Esophagus mucosa (tissue), 1 donor: ENCODE measurements around the gene RGS2. TPM values are rescaled to one million over a fixed set of nuclear protein-coding genes. Genes with fewer than 3 reads are reported as not detected.

Experiments used
- ATAC-seq: fragments of 200-7000 bp; cut with Tn5 transposase; one replicate; pipeline ENCODE4 v1.9.1; 2020
- total RNA-seq: library from RNA; stranded (reverse); gene quantifications from one replicate; pipeline ENCODE4 v1.2.4, GENCODE V29; 2023
- donor health status: DM: yes; HTN: yes; CAD: no.

RGS2 gene
- total RNA-seq, 1 donor from 2014 or later: 10.8 TPM

DNA sequence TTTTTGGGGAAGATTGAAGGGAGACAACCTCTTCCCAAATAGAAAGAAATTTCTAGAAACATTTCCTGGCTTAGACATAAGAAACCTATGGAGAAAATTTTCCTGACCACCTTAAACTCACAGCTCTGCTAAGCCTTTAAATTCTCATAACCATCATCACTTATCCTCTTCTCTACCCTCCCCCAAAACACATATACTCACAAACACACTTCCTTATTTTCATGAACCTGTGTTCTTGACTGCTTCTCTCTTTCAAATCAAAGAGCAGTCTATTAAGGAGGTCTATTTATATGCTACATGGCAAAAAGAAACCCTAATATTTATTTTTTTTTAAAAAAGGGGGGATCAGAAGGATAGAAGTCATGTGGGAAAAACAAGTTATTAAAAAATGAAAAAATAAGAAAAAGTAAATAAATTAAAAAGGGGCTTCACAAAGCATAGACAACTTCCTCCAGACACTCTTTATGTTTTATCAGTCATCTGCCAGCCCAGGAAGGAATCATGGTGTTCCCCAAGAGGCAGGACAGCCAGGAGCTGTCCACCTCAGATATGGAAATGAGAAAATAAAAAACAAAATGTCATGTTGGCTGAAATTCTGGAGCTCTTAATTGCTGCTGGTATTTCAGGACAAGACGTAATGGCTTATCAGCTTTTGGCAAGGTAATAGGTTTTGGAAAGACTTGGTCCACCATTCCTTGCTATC is 12.8 kb upstream of the RGS2 start:
- no peak for ATAC-seq

DNA sequence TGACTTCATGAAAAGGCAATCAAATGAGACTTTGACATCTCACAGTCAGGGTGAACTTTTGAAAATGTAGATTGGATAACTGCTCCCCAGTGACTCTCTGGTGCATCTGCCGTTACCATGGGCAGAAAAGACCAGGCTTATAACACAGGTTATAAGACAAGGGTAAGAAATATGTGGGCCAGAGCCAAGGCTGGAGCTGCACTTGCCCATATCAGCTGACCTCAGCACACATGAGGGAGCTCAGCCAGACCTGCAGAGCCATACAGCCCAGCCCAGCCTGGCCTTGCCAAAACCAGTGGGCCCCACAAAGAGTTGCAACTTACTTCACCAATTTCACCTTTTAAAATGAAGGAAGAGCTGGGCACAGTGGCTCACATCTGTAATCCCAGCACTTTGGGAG is 11.7 kb upstream of the RGS2 start:
- no peak for ATAC-seq

GRCh38 chr1:192797891-192798290 is 10.9 kb upstream of the RGS2 start:
- no peak for ATAC-seq

DNA sequence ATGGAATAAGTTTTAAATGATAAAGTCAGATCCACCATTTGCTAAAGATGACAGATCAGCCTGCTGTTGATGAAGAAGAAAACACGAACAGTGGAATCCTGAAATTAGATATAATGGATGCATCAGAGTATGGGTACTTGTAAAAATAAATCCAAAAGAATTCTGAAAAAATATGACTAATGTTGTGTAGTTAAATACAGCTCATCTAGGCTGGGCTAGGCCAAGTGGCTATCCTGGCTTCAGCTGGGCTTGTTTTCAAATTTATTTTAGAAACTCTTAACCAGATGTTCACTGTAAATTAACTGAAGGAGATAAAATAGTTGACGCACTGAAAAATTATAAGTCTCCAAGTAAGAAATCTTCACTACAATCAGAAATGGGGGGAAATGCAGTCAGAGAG is 7.4 kb upstream of the RGS2 start:
- ATAC-seq: no peak

DNA sequence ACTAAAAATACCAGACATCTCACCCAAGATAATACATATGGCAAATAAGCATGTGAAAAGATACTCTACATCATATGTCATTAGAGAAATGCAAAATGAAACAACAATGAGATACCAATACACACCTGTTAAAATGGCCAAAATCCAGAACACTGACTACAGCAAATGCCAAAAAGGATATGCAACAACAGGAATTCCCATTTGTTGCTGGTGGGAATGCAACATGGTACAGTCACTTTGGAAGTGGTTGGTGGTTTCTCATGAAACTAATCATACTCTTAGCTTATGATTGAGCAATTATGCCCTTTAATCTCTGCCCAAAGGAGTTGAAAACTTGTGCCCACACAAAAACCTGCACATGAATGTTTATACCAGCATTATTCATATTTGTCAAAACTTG is 6.4 kb upstream of the RGS2 start:
- no peak for ATAC-seq

DNA sequence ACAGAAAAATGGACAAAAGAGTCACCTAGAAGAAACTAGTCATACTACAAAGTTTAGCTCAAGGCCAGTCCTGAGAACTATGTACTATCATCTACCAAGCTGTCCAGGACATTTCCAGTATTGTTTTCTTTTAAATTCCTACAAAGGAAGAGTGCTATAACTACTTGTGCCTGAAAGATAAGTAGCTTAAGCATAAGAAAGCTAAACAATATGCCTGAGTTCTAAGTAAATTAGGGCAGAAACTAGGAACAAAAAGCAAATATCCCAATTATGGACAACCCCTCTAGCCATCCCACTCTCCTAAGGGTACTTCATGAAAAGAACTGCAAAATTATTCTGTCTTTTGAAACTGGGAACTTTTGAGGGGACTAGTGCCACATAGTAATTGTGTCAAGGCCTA is 5.3 kb upstream of the RGS2 start:
- ATAC-seq: no peak

GRCh38 chr1:192805832-192806323 is 3.0 kb upstream of the RGS2 start:
- peak; percentile 66 for ATAC-seq

DNA sequence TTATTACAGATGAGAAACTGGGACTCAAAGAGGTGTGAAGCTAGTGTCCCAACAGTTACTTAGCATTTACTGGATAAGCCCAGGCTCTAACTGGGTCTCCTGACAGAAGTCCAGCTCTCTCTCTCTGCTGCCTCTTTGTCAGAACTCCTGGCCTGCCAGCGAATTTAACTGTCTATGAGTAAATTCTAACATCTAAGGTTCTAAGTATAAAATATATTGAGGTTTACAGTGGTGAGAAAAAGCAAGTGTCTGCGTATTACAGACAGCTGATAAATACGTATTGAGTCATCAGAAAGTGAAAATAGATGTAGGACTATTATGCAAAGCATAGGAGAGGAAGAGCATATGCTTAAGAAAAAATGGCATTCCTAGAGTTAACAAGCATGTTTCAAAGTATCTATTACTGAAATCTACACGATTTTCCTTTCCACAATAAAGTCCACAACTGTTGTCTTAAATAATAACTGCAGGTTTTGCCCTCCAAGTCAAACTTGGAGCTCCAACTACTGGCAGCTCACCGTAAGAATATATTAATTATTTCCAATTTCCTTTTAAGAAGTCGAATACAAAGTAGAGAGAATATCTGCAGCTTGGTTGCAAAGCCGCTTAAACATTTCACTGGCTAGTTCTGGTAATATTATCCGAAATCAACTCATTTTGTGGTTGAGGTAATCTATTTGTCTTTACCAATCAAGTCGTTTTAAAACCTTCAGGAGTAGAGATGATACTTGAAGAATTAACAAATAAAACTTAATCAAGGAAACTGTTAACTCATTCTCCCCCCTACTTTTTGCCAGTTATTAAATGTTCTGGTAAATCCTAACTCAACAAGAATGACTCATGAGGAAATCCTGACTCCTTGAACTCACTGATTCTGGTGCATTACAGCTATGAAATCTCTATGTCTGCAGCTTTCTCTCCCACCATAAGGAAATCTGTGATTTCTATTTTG is 1.4 kb upstream of the RGS2 start:
- ATAC-seq: peak; percentile 28

GRCh38 chr1:192808163-192808517 is 699 bp upstream of the RGS2 start:
- no peak for ATAC-seq

DNA sequence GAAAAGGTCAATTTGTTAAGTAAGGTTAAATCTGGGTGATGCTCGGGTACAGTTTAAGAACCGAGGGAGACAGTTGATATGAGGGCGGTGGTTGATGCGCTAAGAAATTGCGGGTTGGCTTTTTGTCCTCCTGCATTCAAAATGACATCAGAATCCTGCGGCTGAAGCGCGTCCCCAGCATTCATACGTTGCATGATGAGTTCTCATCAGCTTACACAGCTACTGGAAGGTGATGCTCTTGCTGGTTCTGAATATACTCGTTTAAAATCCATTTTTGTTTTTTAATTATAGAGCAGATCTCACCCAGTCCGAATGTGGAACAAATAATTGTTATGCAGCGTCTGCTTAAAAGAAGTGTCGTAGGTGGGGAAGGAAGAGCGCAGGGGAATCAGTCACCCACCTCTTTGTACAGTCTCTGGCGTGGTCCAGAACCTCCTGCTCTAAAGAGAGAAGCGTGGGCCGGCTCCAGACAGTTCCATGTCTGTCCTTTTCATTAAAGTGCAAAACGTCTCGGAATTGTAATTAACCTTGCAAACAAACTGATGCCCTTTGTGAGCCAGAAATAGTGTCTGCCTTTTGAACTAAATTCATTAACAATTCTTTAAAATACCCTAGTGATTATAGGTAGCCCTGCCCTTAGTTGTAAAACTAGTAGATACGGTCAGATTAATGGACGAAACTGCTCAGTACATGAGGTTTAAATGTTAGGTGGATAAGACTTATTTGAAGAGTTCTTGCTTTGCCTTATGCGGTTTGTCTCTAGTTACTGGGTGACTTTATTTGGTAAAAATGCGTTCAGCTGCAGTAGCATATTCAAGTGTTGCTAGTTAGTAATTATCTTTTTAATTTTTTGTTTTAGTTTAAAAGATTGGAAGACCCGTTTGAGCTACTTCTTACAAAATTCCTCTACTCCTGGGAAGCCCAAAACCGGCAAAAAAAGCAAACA is 741 bp downstream of the RGS2 start:
- no peak for ATAC-seq

GRCh38 chr1:192810253-192810880 is 1.5 kb downstream of the RGS2 start:
- ATAC-seq: no peak

GRCh38 chr1:192811006-192811405 is 2.2 kb downstream of the RGS2 start:
- no peak for ATAC-seq

- no peak for ATAC-seq
Observed at GRCh38 chr1:192811594-192812239, 2.9 kb downstream of the RGS2 start.

DNA sequence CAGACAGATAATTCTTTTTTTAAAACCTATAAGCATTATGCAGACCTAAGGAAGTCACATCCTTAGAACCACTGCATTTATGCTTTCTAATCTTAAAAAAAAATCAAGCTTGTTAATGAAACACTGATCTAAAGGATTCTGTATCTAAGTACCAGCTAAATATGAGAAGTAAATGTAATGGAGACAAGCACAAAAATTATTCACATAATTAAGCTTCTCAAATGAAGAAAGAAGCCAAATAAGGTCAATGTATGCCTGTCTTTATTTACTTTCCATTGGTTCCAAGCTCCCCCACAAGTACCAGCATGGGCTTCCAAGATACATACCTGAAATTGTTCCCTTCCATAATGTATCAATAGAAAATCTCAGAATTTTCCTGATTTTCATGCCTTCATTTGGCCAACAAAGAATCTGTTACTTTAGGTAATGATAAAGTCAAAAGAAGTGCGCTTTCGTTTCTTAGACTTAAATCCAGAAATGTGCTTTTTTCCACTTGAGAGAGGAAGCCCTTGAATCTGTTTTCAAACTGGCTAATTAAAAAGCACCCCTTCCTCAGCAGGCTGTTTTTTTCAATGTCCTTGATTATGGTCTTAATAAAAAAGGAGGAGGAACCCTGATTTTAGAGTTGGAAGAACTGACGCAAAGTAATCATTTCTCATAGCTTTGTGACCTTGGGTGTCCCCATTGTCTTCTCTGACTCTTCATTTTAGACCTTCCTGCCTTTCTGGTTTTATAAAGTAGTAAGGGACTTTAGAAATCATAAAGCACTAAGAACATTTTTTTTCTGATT is 3.8 kb downstream of the RGS2 start:
- ATAC-seq: no peak

GRCh38 chr1:192814805-192815204 is 6.0 kb downstream of the RGS2 start:
- no peak for ATAC-seq

DNA sequence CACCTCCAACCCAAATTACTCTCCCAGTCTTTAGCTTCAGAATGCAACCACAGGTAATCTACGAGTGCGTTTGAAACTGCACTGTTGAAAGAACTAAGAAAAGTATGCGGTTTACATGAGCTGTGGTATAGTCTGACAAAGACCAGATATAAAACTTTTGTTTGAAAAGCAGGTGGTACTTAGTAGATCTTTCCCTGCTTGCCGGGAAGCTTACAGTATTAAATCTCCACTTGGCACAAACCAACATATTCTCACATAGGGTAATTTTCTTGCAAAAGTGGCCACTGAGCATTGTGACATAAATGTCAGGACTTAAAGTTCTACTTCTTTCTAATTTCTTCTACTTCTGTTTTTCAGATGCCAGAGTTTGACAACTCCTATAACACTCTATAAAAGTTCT is 8.4 kb downstream of the RGS2 start:
- ATAC-seq: no peak

- no peak for ATAC-seq
Observed at GRCh38 chr1:192821296-192821695, 12.5 kb downstream of the RGS2 start.

- ATAC-seq: no peak
Observed at GRCh38 chr1:192824511-192824910, 15.7 kb downstream of the RGS2 start.

DNA sequence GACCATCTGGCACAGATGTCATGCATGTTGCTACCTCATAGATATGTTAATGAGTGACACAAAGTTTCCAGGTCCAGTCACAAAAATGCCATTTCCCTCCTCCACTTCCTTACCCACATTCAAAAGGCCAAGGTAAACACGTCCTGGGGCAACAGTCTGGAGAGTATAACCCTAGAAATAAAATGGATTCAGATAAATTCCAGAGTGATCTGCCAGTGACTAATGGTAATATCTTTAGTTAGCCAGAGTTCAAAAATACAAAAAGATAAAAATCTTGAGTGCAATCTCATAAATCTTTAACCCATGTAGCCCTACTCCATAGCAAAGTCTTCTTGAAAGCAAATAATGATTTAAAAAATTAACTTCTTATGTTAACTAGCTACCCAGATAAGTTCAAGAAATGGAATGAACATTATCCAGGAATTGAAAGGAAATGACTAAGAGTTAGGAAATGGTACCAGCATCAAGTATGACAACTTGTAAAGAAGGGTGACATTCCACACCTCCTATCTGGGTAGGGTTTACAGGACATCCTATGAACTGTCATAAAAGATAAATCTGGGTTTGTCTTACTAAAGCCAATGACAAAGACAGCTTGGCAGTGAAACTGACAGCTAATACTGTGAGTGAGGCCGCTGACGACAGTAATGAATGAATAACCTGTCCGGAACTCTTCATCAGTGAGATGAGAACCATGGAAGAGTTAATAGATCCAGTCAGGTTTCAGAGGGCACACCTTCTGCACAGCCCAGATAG is 18.1 kb downstream of the RGS2 start:
- ATAC-seq: peak; percentile 98
